ENCODE results near the gene TNFSF13.

TNFSF13 gene

GRCh38 chr17:7553356-7553755 lies 5.2 kb upstream of the TNFSF13 start:
- no peak for FAIRE-seq

DNA sequence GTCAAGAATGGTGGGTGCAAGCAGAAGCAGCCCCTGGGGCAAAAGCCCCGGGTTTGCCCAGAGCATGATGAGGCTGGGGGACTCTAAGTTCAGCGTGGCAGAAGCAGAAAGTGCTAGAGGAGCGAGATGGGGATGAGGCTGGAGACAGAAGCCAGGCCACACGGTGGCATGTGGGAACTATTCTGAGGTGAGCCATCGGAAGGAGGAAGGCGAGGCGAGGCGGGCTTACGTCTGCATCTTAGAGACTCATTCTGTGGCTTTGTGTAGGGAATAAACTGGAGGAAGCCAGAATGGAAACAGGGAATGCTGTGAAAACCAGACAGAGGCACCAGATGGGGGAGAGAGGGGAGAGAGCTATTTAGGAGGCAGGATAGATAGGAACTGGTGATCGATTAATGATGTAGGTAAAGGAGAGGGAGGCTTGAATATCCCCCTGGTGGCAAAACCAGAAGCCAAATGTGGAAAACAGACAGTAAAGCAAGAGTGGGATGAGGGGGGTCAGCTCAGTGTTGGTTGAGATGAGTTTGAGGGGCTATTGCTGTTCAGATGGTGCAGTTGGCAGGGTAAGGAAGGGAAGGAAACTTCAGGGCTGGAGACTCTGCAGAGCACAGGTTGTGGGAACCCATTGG lies 3.1 kb upstream of the TNFSF13 start:
- no peak for FAIRE-seq

DNA sequence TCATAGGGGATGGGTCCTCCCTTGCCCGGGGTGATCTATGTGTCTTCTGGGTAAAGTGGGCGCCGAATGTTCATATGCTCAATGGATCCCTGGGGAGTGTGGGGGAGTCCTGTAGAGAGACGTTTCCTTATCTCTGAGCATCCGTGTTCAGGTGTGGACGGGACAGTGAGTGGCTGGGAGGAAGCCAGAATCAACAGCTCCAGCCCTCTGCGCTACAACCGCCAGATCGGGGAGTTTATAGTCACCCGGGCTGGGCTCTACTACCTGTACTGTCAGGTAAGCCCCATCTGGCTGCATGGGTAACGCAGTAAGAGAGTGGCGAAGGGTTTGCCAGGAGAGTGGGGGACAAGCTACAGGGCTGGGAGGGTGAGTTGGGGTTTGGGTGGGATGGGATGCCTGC lies 1.9 kb upstream of the TNFSF13 start:
- FAIRE-seq: no peak

DNA sequence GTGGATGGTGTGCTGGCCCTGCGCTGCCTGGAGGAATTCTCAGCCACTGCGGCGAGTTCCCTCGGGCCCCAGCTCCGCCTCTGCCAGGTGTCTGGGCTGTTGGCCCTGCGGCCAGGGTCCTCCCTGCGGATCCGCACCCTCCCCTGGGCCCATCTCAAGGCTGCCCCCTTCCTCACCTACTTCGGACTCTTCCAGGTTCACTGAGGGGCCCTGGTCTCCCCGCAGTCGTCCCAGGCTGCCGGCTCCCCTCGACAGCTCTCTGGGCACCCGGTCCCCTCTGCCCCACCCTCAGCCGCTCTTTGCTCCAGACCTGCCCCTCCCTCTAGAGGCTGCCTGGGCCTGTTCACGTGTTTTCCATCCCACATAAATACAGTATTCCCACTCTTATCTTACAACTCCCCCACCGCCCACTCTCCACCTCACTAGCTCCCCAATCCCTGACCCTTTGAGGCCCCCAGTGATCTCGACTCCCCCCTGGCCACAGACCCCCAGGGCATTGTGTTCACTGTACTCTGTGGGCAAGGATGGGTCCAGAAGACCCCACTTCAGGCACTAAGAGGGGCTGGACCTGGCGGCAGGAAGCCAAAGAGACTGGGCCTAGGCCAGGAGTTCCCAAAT lies 1.3 kb upstream of the TNFSF13 start:
- no peak for FAIRE-seq

- no peak for FAIRE-seq
Measured at GRCh38 chr17:7557775-7558543, 591 bp upstream of the TNFSF13 start.

GRCh38 chr17:7559320-7560171 lies 996 bp downstream of the TNFSF13 start:
- no peak for FAIRE-seq

GRCh38 chr17:7560172-7561027 lies 1.9 kb downstream of the TNFSF13 start:
- FAIRE-seq: no peak

DNA sequence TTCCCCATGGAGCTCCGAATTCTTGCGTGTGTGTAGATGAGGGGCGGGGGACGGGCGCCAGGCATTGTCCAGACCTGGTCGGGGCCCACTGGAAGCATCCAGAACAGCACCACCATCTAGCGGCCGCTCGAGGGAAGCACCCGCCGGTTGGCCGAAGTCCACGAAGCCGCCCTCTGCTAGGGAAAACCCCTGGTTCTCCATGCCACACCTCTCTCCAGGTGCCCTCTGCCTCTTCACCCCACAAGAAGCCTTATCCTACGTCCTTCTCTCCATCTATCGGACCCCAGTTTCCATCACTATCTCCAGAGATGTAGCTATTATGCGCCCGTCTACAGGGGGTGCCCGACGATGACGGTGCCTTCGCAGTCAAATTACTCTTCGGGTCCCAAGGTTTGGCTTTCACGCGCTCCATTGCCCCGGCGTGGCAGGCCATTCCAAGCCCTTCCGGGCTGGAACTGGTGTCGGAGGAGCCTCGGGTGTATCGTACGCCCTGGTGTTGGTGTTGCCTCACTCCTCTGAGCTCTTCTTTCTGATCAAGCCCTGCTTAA lies 2.6 kb downstream of the TNFSF13 start:
- no peak for FAIRE-seq

DNA sequence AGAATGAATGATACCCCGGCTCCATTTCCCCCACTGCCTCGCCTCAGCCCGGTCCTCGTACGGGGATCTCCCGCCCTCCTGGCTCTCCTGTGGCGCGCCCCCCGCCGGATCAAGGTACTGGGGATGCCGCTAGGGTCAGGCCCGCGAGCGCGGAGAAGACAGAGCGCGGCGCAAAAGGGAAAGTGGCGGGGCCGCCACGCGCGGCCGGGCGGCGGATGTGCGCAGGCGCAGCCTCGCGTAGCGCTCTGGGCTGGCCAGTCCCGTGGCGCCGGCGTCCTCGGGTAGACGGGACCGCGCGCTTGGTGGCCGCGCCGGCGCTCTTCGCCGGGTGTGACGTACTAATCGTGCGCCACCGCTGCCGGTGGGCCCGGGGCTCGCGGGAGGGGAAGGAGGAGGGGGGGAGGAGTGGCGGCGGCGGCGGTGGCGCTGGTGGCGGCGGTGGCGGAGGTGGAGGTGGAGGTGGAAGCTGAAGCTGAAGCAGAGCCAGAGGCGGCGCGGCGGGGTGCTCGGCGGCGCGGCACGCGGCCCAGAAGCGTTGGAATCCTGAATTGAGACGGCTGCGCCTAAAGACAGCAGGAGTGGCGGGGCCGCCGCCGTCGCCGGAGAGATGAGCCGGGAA lies 3.1 kb downstream of the TNFSF13 start, which contains the start of gene SENP3:
Gene SENP3, plus strand, starts transcription at position 331 of the 619 bp plus-strand sequence. CDS start 1,158 bp downstream, outside the sequence.
- FAIRE-seq: no peak

DNA sequence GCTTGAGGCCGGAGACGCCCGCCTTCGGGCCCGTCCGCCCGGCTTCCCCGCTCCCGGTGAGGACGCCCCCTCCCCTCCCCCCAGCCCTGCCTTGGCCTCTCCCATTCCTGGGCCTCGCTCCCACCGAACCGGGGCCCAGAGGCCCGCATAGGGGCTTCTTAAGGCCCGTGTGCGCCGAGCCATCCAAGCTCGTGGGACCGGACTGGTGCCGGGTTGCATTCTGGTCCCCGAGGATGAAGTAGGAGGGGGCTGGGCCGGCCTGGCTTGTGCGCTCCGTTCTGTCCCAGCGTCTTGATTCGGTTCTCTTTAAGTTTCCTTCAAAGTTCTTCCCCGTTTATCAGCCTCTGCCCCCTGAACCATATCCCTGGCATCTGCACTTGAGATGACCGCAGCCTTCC lies 3.7 kb downstream of the TNFSF13 start:
- no peak for FAIRE-seq

DNA sequence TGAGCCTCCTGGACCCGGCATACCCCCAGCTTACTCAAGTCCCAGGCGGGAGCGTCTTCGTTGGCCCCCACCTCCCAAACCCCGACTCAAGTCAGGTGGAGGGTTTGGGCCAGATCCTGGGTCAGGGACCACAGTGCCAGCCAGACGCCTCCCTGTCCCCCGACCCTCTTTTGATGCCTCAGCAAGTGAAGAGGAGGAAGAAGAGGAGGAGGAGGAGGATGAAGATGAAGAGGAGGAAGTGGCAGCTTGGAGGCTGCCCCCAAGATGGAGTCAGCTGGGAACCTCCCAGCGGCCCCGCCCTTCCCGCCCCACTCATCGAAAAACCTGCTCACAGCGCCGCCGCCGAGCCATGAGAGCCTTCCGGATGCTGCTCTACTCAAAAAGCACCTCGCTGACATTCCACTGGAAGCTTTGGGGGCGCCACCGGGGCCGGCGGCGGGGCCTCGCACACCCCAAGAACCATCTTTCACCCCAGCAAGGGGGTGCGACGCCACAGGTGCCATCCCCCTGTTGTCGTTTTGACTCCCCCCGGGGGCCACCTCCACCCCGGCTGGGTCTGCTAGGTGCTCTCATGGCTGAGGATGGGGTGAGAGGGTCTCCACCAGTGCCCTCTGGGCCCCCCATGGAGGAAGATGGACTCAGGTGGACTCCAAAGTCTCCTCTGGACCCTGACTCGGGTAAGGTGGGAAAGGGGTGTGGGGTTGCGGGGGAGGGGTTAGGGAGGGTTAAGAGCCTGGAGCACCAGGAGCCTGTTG lies 4.7 kb downstream of the TNFSF13 start:
- no peak for FAIRE-seq

DNA sequence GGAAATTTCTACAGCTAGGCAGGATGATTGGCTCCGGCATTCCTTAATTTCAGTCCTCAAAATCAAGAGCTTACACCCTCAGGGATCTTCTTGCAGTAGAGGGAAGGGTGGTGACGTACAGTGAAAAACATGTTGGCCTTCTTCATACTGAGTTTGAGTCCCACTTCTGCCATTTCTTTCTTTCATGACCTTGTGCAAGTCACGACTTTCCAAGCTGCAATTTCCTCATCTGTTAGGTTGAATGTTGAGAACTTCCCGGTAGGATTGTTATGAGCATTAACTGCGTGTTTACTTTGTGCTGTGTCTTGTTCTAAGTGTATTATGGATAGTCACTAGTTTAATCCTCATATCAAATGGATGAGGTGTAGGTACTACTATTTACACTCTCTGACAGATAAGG lies 11.0 kb downstream of the TNFSF13 start:
- no peak for FAIRE-seq

DNA sequence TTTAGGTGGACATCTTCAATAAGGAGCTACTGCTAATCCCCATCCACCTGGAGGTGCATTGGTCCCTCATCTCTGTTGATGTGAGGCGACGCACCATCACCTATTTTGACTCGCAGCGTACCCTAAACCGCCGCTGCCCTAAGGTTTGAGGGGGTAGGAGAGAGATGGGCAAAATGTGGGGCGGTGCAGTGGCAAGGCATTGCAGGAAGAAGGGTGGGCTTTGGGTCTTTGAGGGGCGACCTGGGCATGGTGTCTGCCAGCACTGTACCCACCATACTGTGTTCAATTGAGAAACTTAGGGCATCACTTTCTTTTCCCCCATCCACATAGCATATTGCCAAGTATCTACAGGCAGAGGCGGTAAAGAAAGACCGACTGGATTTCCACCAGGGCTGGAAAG lies 11.8 kb downstream of the TNFSF13 start:
- no peak for FAIRE-seq

DNA sequence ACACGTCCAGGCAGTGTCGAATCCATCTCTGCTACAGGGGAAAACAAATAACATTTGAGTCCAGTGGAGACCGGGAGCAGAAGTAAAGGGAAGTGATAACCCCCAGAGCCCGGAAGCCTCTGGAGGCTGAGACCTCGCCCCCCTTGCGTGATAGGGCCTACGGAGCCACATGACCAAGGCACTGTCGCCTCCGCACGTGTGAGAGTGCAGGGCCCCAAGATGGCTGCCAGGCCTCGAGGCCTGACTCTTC lies 13.7 kb downstream of the TNFSF13 start:
- no peak for FAIRE-seq

DNA sequence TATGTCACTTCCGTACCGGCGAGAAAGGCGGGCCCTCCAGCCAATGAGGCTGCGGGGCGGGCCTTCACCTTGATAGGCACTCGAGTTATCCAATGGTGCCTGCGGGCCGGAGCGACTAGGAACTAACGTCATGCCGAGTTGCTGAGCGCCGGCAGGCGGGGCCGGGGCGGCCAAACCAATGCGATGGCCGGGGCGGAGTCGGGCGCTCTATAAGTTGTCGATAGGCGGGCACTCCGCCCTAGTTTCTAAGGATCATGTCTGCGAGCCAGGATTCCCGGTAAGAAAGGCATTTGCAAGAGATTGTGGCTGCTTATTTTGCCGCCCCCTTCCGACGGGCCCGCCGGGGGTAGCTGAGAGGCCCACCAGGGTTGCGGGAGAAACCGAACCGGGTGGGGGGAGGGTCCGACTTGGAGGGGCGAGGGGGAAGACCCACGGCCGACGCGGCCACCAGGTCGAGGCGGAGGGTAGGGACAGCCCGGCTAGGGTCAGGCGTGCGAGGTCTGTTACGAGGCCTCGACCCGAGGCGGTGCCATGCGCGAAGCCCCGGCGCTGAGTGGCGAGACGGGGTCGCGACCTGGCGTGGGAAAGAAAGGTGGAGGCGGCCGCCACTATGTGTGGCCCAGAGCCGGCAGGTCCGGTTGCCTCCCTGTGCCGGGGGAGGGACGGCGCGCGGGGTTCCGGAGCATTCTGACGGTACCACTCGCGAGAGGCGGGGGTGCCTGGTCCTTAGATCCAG lies 14.2 kb downstream of the TNFSF13 start:
- peak; percentile 97 for FAIRE-seq

- no peak for FAIRE-seq
Measured at GRCh38 chr17:7573324-7574080, 15.0 kb downstream of the TNFSF13 start.

DNA sequence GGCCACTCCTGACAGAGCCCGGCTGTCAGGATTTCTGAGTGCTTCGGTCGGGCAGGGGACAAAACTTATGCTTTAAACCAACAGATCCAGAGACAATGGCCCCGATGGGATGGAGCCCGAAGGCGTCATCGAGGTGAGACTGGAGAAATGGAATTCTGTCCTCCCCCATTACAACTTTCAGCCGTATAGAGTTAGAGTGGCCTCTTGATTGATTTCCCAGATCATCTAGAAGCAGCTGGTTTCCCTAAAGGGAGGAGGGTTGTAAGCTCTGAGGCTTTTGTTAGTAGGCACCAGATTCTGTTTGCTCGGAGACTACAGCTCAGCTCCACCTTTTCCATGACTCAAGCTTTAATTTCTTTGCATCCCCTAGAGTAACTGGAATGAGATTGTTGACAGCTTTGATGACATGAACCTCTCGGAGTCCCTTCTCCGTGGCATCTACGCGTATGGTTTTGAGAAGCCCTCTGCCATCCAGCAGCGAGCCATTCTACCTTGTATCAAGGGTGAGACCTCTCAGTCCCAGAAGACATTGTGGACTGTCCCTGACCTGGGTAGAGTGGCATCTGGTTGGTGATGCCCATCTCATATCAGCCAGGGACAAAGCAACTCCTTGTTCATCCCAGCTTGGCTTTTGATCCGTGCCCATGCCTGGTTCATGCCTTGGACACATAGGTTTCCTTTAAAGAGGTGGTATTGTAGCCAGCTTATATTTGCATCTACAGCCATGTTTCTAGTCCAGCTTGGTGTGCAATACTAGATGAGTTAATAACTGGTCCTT lies 15.8 kb downstream of the TNFSF13 start:
- no peak for FAIRE-seq

- no peak for FAIRE-seq
Measured at GRCh38 chr17:7575481-7575883, 16.9 kb downstream of the TNFSF13 start.

GRCh38 chr17:7575959-7576358 lies 17.4 kb downstream of the TNFSF13 start:
- FAIRE-seq: no peak

Measured in TTC549 (cell line).